Cardiac muscle cell (in vitro differentiated cells and primary cell): ENCODE results near the gene PGAM5. TPM values are rescaled to one million over a fixed set of nuclear protein-coding genes. Genes with fewer than 3 reads are reported as not detected.
A peak's percentile ranks its signal among the peaks of the same experiment; 100 is the strongest.

ENCODE experiments used
- DNase-seq, 2 donors: peaks; one replicate each; pipeline versions ENCODE4 v3.0.0 to v3.0.0-alpha.2; 2010 to 2017; ENCODE audit warnings: low read depth in 1 of 2, low spot score in 1 of 2
- H3K27ac ChIP-seq: fragments of 200-600 bp; sonication (generic); 2 replicates; pipeline ENCODE4 v1.5.1; 2016
- H3K27me3 ChIP-seq: fragments of 200-600 bp; sonication (generic); 2 replicates; pipeline ENCODE4 v1.6.0; 2016; ENCODE audit warnings: control low read depth
- H3K36me3 ChIP-seq: fragments of 200-600 bp; sonication (generic); 2 replicates; pipeline ENCODE4 v1.5.1; 2016; ENCODE audit warnings: control low read depth
- H3K4me1 ChIP-seq: fragments of 200-600 bp; sonication (generic); 2 replicates; pipeline ENCODE4 v1.8.1; 2017; ENCODE audit warnings: low read depth, mild to moderate bottlenecking, mixed run types
- H3K4me3 ChIP-seq: fragments of 200-600 bp; sonication (generic); 2 replicates; pipeline ENCODE4 v1.5.1; 2016; ENCODE audit warnings: mild to moderate bottlenecking
- H3K9me3 ChIP-seq: fragments of 200-600 bp; sonication (generic); 2 replicates; pipeline ENCODE4 v1.5.1; 2017; ENCODE audit warnings: low read depth, mild to moderate bottlenecking, control low read depth
- CTCF ChIP-seq: IDR thresholded peaks from 2 replicates; pipeline ENCODE4 v1.5.1; 2012; ENCODE audit warnings: low read depth, mild to moderate bottlenecking, low read length
- polyA plus RNA-seq: library from polyadenylated mRNA; unstranded; fragments of >200 nt; fragmentation: Nextera tagmentation; extraction: Ambion mirVana; gene quantifications from 2 replicates; pipeline ENCODE4 v1.2.1, GENCODE V29; 2016
- total RNA-seq: library from RNA; depleted of rRNA; stranded (reverse); fragments of >200 nt; gene quantifications from 2 replicates; pipeline ENCODE4 v1.2.3, GENCODE V29; 2016

PGAM5 gene
- total and polyA plus RNA-seq, 2 experiments from 2014 or later = 23.8 to 28.5 TPM

DNA sequence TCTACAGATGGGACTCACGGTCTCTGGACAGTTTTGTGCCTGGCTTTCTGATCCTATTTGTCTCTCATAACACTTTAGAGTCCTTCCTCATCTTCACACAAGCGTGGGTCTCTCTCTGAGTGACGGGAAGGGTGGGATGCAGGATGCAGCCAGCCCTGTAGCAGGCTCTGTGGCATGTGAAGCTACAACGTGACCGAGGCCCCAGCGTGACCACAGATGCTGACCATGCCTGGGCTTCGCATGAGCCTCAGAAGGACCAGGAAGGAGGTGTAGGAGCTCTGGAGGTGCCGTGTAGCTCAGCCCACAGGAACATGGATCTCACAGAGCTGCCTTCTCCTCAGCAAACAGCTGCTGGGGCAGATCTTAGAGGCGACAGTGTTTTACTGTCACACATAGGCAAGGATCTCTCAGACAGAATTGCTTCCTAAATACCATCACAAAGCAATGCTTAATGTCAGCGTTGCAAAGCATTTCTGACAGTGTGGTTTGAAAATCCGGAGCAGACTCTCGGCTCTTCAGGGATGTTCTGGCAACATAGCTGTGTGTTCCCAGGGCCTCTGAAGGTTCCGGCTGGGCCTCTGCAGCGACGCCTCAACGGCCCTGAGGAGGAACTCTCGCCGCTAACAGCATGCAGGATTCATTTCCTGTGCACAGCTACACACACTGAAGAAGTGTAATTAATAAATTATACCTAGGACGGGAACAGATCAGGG is 29.1 kb downstream of the PGAM5 start:
- no peak for TF ChIP-seq CTCF
- H3K9me3 ChIP-seq = no peaks in the 10 kb centered on the region
- no peak for DNase-seq
- peaks cover 66% of the 10 kb centered on the region for H3K36me3 ChIP-seq
- H3K27ac ChIP-seq = peak overlapping the region; percentile 79
- H3K4me3 ChIP-seq = no peak overlapping the region
- H3K27me3 ChIP-seq = no peaks in the 10 kb centered on the region
- peaks cover 6% of the 10 kb centered on the region for H3K4me1 ChIP-seq

DNA sequence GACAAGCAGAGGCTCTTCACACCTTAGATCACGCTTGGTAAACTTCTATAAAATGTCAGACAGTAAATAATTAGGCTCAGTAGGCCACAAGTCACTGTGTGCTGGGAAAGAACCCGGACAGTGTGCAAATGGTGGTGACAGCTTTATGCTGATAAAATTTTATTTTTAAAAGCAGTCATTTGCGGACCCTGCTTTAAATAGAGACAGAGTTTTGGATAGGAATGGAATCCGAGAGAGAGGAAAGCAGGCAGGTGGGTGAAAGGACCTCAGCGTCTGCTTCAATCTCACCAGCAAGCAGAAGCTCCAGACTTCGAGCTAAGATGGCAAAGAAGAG is 29.6 kb downstream of the PGAM5 start:
- no peak for DNase-seq
- H3K36me3 ChIP-seq = peaks cover 66% of the 10 kb centered on the region

GRCh38 chr12:132740652-132741051 is 30.0 kb downstream of the PGAM5 start:
- no peak overlapping the region for H3K4me3 ChIP-seq
- H3K36me3 ChIP-seq = peaks cover 65% of the 10 kb centered on the region
- no peaks in the 10 kb centered on the region for H3K27me3 ChIP-seq
- no peak for TF ChIP-seq CTCF
- H3K4me1 ChIP-seq = peaks cover 6% of the 10 kb centered on the region
- peak overlapping the region; percentile 79 for H3K27ac ChIP-seq
- no peak for DNase-seq
- H3K9me3 ChIP-seq = no peaks in the 10 kb centered on the region

More for the DNA sequence above, 29.6 kb downstream of the PGAM5 start:
- Histone ChIP-seq H3K4me3 (no peak overlapping the region), H3K9me3 (no peaks in the 10 kb centered on the region), H3K4me1 (peaks cover 6% of the 10 kb centered on the region), H3K27ac (peak overlapping the region; percentile 79), H3K27me3 (no peaks in the 10 kb centered on the region)
- no peak for TF ChIP-seq CTCF

DNA sequence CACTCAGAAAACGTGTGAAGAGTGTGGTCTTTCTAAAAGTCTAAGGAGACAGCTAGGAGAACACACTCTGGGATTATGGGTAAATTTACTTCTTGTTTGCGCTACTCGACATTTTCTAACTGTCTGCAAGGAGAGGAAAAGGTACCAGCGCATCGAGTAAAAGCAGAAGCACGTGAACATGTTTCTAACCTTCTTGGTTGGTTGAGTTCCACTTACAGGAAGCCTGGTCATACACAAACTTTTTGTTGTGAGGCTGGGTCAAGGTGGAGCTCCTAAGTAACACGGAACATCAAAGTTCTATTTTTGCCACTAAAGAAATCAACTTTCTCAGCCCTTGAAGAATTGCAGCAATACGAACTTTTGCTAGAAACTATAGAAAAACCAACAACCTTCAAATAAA is 31.0 kb downstream of the PGAM5 start:
- TF ChIP-seq CTCF = no peak
- no peak for DNase-seq
- H3K4me1 ChIP-seq = peaks cover 6% of the 10 kb centered on the region
- peak overlapping the region; percentile 79 for H3K27ac ChIP-seq
- no peaks in the 10 kb centered on the region for H3K9me3 ChIP-seq
- H3K27me3 ChIP-seq = no peaks in the 10 kb centered on the region
- peaks cover 66% of the 10 kb centered on the region for H3K36me3 ChIP-seq
- H3K4me3 ChIP-seq = no peak overlapping the region

- Histone ChIP-seq H3K27me3 (no peaks in the 10 kb centered on the region), H3K4me1 (peaks cover 6% of the 10 kb centered on the region), H3K27ac (no peak overlapping the region), H3K4me3 (no peak overlapping the region), H3K36me3 (peaks cover 68% of the 10 kb centered on the region), H3K9me3 (no peaks in the 10 kb centered on the region)
- no peak for DNase-seq
- no peak for TF ChIP-seq CTCF
These were observed 33.2 kb downstream of the PGAM5 start for GRCh38 chr12:132743831-132744230.

GRCh38 chr12:132746613-132747012 is 36.0 kb downstream of the PGAM5 start:
- peaks cover 66% of the 10 kb centered on the region for H3K36me3 ChIP-seq
- no peaks in the 10 kb centered on the region for H3K9me3 ChIP-seq
- no peak overlapping the region for H3K4me3 ChIP-seq
- H3K4me1 ChIP-seq = no peaks in the 10 kb centered on the region
- TF ChIP-seq CTCF = no peak
- DNase-seq = no peak
- no peak overlapping the region for H3K27ac ChIP-seq
- H3K27me3 ChIP-seq = no peaks in the 10 kb centered on the region
